Ishikawa (cell line): ENCODE measurements around the gene CCL19.

ENCODE experiments used
- CEBPB ChIP-seq: IDR thresholded peaks from 2 replicates; pipeline ENCODE4 v1.6.1; 2012
- CREB1 ChIP-seq: IDR thresholded peaks from 2 replicates; pipeline ENCODE4 v1.6.1; 2012; ENCODE audit warnings: low read depth
- EGR1 ChIP-seq: IDR thresholded peaks from 2 replicates; pipeline ENCODE4 v1.6.1; 2012
- EP300 ChIP-seq: IDR thresholded peaks from 2 replicates; pipeline ENCODE4 v1.6.1; 2012; ENCODE audit warnings: borderline replicate concordance
- FOXM1 ChIP-seq: IDR thresholded peaks from 2 replicates; pipeline ENCODE4 v1.6.1; 2012; ENCODE audit warnings: low read depth, borderline replicate concordance
- RAD21 ChIP-seq: IDR thresholded peaks from 2 replicates; pipeline ENCODE4 v1.6.1; 2012; ENCODE audit warnings: low read depth
- TAF1 ChIP-seq: IDR thresholded peaks from 2 replicates; pipeline ENCODE4 v1.6.1; 2012; ENCODE audit warnings: low read depth, mild to moderate bottlenecking
- TCF12 ChIP-seq: IDR thresholded peaks from 2 replicates; pipeline ENCODE4 v1.6.1; 2012; ENCODE audit warnings: low read depth
- TEAD4 ChIP-seq: IDR thresholded peaks from 2 replicates; pipeline ENCODE4 v1.6.1; 2012
- YY1 ChIP-seq: IDR thresholded peaks from 2 replicates; pipeline ENCODE4 v1.6.1; 2012; ENCODE audit warnings: low read depth
- TF ChIP-seq, protein P1 (sequence below): IDR thresholded peaks from 2 replicates; pipeline ENCODE4 v1.6.1; 2012
- TF ChIP-seq, protein P2 (sequence below): IDR thresholded peaks from 2 replicates; pipeline ENCODE4 v1.6.1; 2012; ENCODE audit warnings: low read depth, mild to moderate bottlenecking
- TF ChIP-seq, protein P3 (sequence below): IDR thresholded peaks from 2 replicates; pipeline ENCODE4 v1.6.1; 2012

DNA sequence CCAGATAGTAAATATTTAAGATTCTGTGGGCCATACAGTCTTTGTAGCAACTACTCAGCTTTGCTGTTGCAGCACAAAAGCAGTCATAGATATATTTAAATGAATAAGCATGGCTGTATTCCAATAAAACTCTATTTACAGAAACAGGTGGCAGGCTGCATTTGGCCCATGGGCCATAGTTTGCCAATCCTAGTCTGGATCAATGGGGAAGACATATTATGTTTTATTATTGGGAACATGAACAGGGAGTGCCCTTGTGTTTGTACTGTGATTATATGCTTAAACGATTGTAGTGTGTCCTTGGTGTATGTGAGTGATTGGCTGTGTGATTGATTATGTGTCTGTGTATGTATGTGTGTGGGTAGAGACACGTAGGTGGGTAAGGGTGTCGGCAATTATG, 16.6 kb downstream of the CCL19 start:
- TF ChIP-seq EGR1 (no peak), EP300 (no peak), CEBPB (no peak), TAF1 (no peak), CREB1 (no peak), YY1 (no peak), TEAD4 (no peak), TCF12 (no peak), RAD21 (no peak), FOXM1 (no peak)
- TF ChIP-seq, protein P1, sequence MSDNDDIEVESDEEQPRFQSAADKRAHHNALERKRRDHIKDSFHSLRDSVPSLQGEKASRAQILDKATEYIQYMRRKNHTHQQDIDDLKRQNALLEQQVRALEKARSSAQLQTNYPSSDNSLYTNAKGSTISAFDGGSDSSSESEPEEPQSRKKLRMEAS, result no peak
- TF ChIP-seq, protein P2, sequence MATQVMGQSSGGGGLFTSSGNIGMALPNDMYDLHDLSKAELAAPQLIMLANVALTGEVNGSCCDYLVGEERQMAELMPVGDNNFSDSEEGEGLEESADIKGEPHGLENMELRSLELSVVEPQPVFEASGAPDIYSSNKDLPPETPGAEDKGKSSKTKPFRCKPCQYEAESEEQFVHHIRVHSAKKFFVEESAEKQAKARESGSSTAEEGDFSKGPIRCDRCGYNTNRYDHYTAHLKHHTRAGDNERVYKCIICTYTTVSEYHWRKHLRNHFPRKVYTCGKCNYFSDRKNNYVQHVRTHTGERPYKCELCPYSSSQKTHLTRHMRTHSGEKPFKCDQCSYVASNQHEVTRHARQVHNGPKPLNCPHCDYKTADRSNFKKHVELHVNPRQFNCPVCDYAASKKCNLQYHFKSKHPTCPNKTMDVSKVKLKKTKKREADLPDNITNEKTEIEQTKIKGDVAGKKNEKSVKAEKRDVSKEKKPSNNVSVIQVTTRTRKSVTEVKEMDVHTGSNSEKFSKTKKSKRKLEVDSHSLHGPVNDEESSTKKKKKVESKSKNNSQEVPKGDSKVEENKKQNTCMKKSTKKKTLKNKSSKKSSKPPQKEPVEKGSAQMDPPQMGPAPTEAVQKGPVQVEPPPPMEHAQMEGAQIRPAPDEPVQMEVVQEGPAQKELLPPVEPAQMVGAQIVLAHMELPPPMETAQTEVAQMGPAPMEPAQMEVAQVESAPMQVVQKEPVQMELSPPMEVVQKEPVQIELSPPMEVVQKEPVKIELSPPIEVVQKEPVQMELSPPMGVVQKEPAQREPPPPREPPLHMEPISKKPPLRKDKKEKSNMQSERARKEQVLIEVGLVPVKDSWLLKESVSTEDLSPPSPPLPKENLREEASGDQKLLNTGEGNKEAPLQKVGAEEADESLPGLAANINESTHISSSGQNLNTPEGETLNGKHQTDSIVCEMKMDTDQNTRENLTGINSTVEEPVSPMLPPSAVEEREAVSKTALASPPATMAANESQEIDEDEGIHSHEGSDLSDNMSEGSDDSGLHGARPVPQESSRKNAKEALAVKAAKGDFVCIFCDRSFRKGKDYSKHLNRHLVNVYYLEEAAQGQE, result no peak
- TF ChIP-seq, protein P3, sequence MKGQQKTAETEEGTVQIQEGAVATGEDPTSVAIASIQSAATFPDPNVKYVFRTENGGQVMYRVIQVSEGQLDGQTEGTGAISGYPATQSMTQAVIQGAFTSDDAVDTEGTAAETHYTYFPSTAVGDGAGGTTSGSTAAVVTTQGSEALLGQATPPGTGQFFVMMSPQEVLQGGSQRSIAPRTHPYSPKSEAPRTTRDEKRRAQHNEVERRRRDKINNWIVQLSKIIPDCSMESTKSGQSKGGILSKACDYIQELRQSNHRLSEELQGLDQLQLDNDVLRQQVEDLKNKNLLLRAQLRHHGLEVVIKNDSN, result no peak
